CD14-positive monocyte (primary cell): ENCODE measurements around the gene VARS1. TPM values are rescaled to one million over a fixed set of nuclear protein-coding genes. Genes with fewer than 3 reads are reported as not detected.

Experiments used
- DNase-seq, 3 donors: peaks; one replicate each; pipeline ENCODE4 v3.0.0-alpha.2; 2011 to 2022
- H2AFZ ChIP-seq: 2 replicates; pipeline ENCODE4 v1.6.0; 2012; ENCODE audit warnings: mild to moderate bottlenecking, low read depth, low read length, inconsistent platforms; ENCODE audit not compliant: insufficient read depth, poor library complexity, severe bottlenecking
- H3K27ac ChIP-seq, 2 donors: 1 replicate in 1 of 2; 2 replicates in 1 of 2; pipeline ENCODE4 v1.5.1; 2012 to 2013; ENCODE audit warnings: low read length in 2 of 2, control low read depth in 1 of 2, inconsistent platforms in 1 of 2, low read depth in 1 of 2, mild to moderate bottlenecking in 1 of 2
- H3K27me3 ChIP-seq, 2 donors: one replicate each; pipeline versions ENCODE4 v1.6.0 to v1.6.1; 2011 to 2013; ENCODE audit warnings: low read length in 2 of 2; ENCODE audit not compliant: control insufficient read depth in 2 of 2, insufficient read depth in 2 of 2
- H3K36me3 ChIP-seq, 2 donors: replicated peaks in 1 of 2; 1 replicate in 1 of 2; 2 replicates in 1 of 2; pipeline versions ENCODE4 v1.5.1 to v1.6.1; 2012 to 2013; ENCODE audit warnings: low read length in 2 of 2, control low read depth in 1 of 2, inconsistent platforms in 1 of 2, mild to moderate bottlenecking in 1 of 2; ENCODE audit not compliant: insufficient read depth in 2 of 2, control insufficient read depth in 1 of 2
- H3K4me1 ChIP-seq, 2 donors: 1 replicate in 1 of 2; 2 replicates in 1 of 2; pipeline versions ENCODE4 v1.5.1 to v1.6.1; 2012 to 2013; ENCODE audit warnings: low read length in 2 of 2, control low read depth in 1 of 2, inconsistent platforms in 1 of 2, mild to moderate bottlenecking in 1 of 2, moderate library complexity in 1 of 2; ENCODE audit not compliant: insufficient read depth in 2 of 2, control insufficient read depth in 1 of 2
- H3K4me2 ChIP-seq: replicated peaks from 2 replicates; pipeline ENCODE3; 2012; ENCODE audit warnings: low read length, moderate library complexity, mild to moderate bottlenecking; ENCODE audit not compliant: poor library complexity, severe bottlenecking; ENCODE audit errors: extremely low read depth
- H3K4me3 ChIP-seq, 3 experiments: fragments of 200-600 bp in 1 of 3; sonication (generic) in 1 of 3; replicated peaks in 1 of 3; 1 replicate in 2 of 3; 2 replicates in 1 of 3; pipeline ENCODE4 v1.5.1; 2011 to 2013; ENCODE audit warnings: low read length in 3 of 3, mild to moderate bottlenecking in 3 of 3, control low read depth in 2 of 3, low read depth in 2 of 3, inconsistent platforms in 1 of 3, moderate library complexity in 1 of 3
- H3K79me2 ChIP-seq: 2 replicates; pipeline ENCODE4 v1.6.0; 2012; ENCODE audit warnings: mild to moderate bottlenecking, control low read depth, inconsistent platforms, low read length, moderate library complexity; ENCODE audit not compliant: insufficient read depth
- H3K9ac ChIP-seq: 2 replicates; pipeline ENCODE4 v1.6.0; 2017; ENCODE audit warnings: low read length, mild to moderate bottlenecking; ENCODE audit not compliant: insufficient read depth, poor library complexity, severe bottlenecking
- H3K9me3 ChIP-seq, 2 donors: replicated peaks in 1 of 2; 1 replicate in 1 of 2; 2 replicates in 1 of 2; pipeline versions ENCODE4 v1.5.1 to v1.6.1; 2012 to 2013; ENCODE audit warnings: low read length in 2 of 2, control low read depth in 1 of 2; ENCODE audit not compliant: control insufficient read depth in 1 of 2, insufficient read depth in 1 of 2
- H4K20me1 ChIP-seq: 2 replicates; pipeline ENCODE4 v1.6.0; 2012; ENCODE audit warnings: mild to moderate bottlenecking, low read length, control low read depth, moderate library complexity; ENCODE audit not compliant: insufficient read depth
- H3K27ac Mint-ChIP-seq, 7 donors: one replicate each; pipeline ENCODE4 v1.8.0; 2020; ENCODE audit warnings: mild to moderate bottlenecking in 7 of 7, mixed read lengths in 7 of 7, moderate library complexity in 6 of 7, inconsistent platforms in 2 of 7
- H3K27me3 Mint-ChIP-seq, 3 donors: one replicate each; pipeline ENCODE4 v1.8.0; 2021 to 2022; ENCODE audit warnings: low read depth in 3 of 3, mild to moderate bottlenecking in 3 of 3, mixed read lengths in 3 of 3, moderate library complexity in 3 of 3, inconsistent platforms in 1 of 3
- H3K36me3 Mint-ChIP-seq, 2 donors: one replicate each; pipeline ENCODE4 v1.8.0; 2020; ENCODE audit warnings: mixed read lengths in 2 of 2, inconsistent platforms in 1 of 2, mild to moderate bottlenecking in 1 of 2
- H3K4me1 Mint-ChIP-seq: one replicate; pipeline ENCODE4 v1.8.0; 2020; ENCODE audit warnings: mild to moderate bottlenecking, mixed read lengths
- H3K4me3 Mint-ChIP-seq, 2 donors: one replicate each; pipeline ENCODE4 v1.8.0; 2020; ENCODE audit warnings: mild to moderate bottlenecking in 2 of 2, mixed read lengths in 2 of 2, moderate library complexity in 1 of 2
- H3K9me3 Mint-ChIP-seq, 7 donors: one replicate each; pipeline ENCODE4 v1.8.0; 2020 to 2022; ENCODE audit warnings: mixed read lengths in 7 of 7, mild to moderate bottlenecking in 6 of 7, moderate library complexity in 6 of 7, inconsistent platforms in 2 of 7
- WGBS: methylation state at CpG from one replicate; pipeline ENCODE4 v1.1.5; 2013; ENCODE audit warnings: missing lambda C conversion rate; ENCODE audit not compliant: insufficient coverage; 5-methylcytosine and 5-hydroxymethylcytosine counted together
- intact Hi-C, 2 donors: fragments of 100-400 bp; cut with micrococcal nuclease; formaldehyde crosslinking; loops; one replicate each; pipeline versions ENCODE4 v1.15.0 to v1.15.1; 2023
- polyA plus RNA-seq, 3 donors: library from polyadenylated mRNA; depleted of rRNA in 1 of 3; unstranded in 2 of 3; stranded (reverse) in 1 of 3; fragments of 300-500 nt in 2 of 3; fragments of >200 nt in 1 of 3; fragmentation: Illumina TruSeq in 2 of 3; gene quantifications; 1 replicate in 2 of 3; 2 replicates in 1 of 3; pipeline ENCODE4 v1.2.3, GENCODE V29; 2012 to 2021
- TF ChIP-seq, protein P1 (sequence below): fragments of 200-600 bp; IDR thresholded peaks from one replicate; pipeline ENCODE4 v1.8.0; 2022; ENCODE audit warnings: antibody characterized with exemption, mild to moderate bottlenecking

Gene VARS1
- polyA plus RNA-seq, 3 donors, result 22.2 to 28.9 (median 27.3) TPM

DNA sequence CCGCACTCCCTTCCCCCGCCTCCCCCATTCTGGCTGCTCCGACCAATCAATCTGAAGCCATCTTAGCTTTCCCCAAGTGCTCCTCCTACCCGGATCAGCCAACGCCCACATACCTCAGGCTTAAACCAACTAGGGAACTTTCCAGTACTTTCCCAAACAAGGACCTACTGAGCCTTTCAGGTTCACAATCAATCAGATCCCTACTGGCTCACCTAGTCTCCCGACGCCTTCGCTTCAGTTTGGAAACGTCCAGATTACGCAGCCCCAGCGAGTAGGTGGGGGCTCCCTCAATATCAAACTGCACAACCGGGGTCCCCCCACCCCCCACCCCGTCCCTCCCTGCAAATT lies 19.1 kb upstream of the VARS1 start:
- Histone ChIP-seq H3K36me3 (peaks cover 11 to 21% of the 10 kb centered on the region in 2 donors), H3K27ac (peak overlapping the region; percentile 60 to 78), H3K9me3 (no peaks in the 10 kb centered on the region), H3K4me3 (peak overlapping the region; percentile 59 to 94 (median 82)), H3K27me3 (no peaks in the 10 kb centered on the region), H3K9ac (peak overlapping the region; percentile 66), H3K4me2 (peak overlapping the region; percentile 95), H3K4me1 (peaks cover 35 to 48% of the 10 kb centered on the region in 2 donors), H3K79me2 (peaks cover 48% of the 10 kb centered on the region), H2AFZ (peak overlapping the region; percentile 81), H4K20me1 (no peaks in the 10 kb centered on the region)
- no peaks in the 10 kb centered on the region for H3K9me3 Mint-ChIP-seq
- 0% methylated on average over 10 of the region's 13 CpGs for WGBS
- DNase-seq, result peak; percentile 59 to 93 (median 74)
- H3K4me3 Mint-ChIP-seq, result peak overlapping the region; percentile 93 to 95
- TF ChIP-seq, protein P1, sequence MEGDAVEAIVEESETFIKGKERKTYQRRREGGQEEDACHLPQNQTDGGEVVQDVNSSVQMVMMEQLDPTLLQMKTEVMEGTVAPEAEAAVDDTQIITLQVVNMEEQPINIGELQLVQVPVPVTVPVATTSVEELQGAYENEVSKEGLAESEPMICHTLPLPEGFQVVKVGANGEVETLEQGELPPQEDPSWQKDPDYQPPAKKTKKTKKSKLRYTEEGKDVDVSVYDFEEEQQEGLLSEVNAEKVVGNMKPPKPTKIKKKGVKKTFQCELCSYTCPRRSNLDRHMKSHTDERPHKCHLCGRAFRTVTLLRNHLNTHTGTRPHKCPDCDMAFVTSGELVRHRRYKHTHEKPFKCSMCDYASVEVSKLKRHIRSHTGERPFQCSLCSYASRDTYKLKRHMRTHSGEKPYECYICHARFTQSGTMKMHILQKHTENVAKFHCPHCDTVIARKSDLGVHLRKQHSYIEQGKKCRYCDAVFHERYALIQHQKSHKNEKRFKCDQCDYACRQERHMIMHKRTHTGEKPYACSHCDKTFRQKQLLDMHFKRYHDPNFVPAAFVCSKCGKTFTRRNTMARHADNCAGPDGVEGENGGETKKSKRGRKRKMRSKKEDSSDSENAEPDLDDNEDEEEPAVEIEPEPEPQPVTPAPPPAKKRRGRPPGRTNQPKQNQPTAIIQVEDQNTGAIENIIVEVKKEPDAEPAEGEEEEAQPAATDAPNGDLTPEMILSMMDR, result no peak
- peak overlapping the region; percentile 92 to 98 (median 94) for H3K27ac Mint-ChIP-seq
- peaks cover 0 to 4% (median 0%) of the 10 kb centered on the region in 3 donors for H3K27me3 Mint-ChIP-seq
- H3K36me3 Mint-ChIP-seq, result peaks cover 17 to 34% of the 10 kb centered on the region in 2 donors
- intact Hi-C loops, result no loop called here
- H3K4me1 Mint-ChIP-seq, result peaks cover 42% of the 10 kb centered on the region

DNA sequence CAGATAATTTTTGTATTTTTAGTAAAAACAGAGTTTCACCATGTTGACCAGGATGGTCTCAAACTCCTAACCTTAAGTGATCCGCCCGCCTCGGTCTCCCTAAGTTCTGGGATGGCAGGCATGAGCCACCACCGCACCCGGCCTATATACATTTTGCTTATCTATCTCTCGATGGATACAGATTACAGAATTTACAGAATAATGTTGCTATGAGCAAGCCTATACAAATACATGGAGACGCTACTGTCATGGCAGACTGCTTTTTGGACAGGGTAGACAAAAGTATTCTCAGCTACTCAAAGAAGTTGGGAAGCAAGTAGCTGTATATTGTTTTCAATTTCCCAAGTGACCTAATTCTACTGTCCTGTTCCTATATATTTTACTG lies 17.9 kb upstream of the VARS1 start:
- 93% methylated on average over 3 of the region's 7 CpGs for WGBS
- Histone ChIP-seq H3K36me3 (peaks cover 11 to 23% of the 10 kb centered on the region in 2 donors), H3K27me3 (no peaks in the 10 kb centered on the region), H2AFZ (peak overlapping the region; percentile 53), H4K20me1 (no peaks in the 10 kb centered on the region), H3K9me3 (no peaks in the 10 kb centered on the region), H3K4me3 (peak overlapping the region in 1 of 3 experiments; percentile 94), H3K9ac (peak overlapping the region; percentile 40), H3K4me1 (peaks cover 24 to 36% of the 10 kb centered on the region in 2 donors), H3K79me2 (peaks cover 36% of the 10 kb centered on the region), H3K27ac (peak overlapping the region; percentile 55 to 58), H3K4me2 (peak overlapping the region; percentile 95)
- Mint-ChIP-seq H3K4me1 (peaks cover 31% of the 10 kb centered on the region), H3K36me3 (peaks cover 20 to 38% of the 10 kb centered on the region in 2 donors), H3K9me3 (no peaks in the 10 kb centered on the region), H3K27ac (peak overlapping the region; percentile 85 to 96 (median 92)), H3K4me3 (no peak overlapping the region), H3K27me3 (peaks cover 0 to 2% (median 0%) of the 10 kb centered on the region in 3 donors)
- intact Hi-C loops, result no loop called here
- DNase-seq, result no peak
- TF ChIP-seq, protein P1, result no peak
